ENCODE results near the gene CASZ1.

DNA sequence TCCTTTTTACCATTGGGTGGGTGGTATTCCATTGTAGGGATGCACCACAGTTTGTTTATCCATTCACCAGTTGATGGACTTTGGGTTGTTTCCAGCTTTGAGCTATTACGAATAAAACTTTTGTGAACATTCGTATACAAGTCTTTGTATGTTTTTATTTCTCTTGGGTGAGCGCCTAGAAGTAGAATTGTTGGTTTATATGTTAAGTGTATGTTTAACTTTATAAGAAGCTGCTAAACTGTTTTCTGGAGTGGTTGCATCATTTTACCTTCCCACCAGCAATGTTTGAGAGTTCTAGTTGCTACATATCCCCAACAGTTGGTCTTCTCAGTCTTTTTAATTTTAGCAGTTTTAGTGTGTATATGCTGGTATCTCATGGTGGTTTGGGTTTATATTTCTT is 189.2 kb downstream of the CASZ1 start:
- TF ChIP-seq, protein P1, sequence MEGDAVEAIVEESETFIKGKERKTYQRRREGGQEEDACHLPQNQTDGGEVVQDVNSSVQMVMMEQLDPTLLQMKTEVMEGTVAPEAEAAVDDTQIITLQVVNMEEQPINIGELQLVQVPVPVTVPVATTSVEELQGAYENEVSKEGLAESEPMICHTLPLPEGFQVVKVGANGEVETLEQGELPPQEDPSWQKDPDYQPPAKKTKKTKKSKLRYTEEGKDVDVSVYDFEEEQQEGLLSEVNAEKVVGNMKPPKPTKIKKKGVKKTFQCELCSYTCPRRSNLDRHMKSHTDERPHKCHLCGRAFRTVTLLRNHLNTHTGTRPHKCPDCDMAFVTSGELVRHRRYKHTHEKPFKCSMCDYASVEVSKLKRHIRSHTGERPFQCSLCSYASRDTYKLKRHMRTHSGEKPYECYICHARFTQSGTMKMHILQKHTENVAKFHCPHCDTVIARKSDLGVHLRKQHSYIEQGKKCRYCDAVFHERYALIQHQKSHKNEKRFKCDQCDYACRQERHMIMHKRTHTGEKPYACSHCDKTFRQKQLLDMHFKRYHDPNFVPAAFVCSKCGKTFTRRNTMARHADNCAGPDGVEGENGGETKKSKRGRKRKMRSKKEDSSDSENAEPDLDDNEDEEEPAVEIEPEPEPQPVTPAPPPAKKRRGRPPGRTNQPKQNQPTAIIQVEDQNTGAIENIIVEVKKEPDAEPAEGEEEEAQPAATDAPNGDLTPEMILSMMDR (IDR thresholded peaks at IDR 0.05; ENCODE audit: insufficient read depth, low read length, poor library complexity, severe bottlenecking) = no peak
- no peak for TF ChIP-seq EZH2phosphoT487 (conservative IDR thresholded peaks at IDR 0.05; ENCODE audit: low read length)
